NCI-H226 (cell line): ENCODE measurements around the gene SPNS2.

ENCODE experiments used
- DNase-seq: peaks from one replicate; pipeline ENCODE4 v3.0.0-alpha.2; 2015

SPNS2 gene

DNA sequence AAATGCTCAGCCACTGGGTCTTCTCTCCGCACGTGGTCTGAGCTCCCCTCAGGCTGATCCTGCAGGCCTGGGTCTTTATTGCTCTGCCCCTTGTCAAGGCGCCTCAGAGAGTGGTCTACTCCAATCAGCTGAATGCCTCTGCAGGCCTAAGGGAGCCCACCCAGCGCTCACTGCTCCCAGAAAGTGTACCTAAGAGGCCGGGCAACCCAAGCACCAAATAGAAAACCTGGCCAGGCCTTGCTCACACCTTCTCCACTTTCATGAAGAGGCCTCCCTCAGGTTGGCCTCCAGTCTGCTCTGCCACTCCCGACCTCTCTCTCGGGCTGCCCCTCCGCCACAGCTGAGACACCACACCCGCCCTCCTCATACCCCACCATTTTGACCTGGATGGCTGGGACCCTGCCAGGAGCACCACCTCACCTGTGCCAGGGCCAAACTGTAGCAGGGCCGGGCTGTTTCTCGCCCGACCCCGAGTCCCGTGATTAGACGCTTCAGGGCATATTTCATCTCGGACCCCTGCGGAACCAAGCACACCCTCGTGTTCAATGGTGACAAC, 55.8 kb downstream of the SPNS2 start:
- DNase-seq: no peak

DNA sequence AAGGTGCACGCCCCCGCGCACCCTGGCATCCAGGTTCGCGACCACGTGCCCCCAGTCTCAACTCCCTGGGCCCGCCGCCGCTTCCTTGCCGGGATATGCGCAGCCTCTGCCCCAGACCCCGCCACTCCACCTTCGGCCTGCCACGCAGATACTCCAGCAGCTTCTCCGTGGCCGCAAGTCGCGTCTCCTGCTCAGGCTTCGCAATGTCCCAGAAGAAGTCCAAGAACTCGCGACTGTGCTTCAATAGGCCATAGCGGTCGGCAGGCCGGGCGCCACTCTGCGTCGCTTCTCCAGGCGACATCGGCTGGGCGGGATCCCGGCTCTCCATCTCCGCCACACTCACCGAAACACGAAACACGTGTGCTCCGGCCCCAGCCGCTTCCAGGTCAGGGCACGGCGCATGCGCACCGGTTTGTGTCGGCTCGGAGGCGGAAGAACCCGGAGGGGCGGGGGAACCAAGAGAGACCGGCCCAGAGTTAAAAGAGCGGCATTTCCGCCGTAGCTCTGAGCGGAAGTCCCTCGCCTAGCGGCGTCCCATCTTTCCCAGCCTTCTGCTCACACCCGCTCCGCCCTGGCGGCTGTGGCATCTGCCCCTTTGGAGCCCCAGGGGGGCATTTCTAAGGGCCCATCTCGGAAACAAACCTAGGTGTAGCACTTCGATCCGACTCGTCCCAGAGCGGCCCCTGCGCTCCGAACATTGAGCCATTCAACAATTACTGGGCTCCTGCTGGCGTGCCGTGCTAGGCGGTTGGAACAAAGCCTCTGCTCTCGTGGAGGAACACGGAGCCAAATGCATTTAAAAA, 56.5 kb downstream of the SPNS2 start, which contains the start of gene MYBBP1A:
Gene MYBBP1A, minus strand, starts transcription at position 388 of the 803 bp plus-strand sequence. Its CDS starts 60 bp downstream, at position 328.
- DNase-seq: peak; percentile 93

DNA sequence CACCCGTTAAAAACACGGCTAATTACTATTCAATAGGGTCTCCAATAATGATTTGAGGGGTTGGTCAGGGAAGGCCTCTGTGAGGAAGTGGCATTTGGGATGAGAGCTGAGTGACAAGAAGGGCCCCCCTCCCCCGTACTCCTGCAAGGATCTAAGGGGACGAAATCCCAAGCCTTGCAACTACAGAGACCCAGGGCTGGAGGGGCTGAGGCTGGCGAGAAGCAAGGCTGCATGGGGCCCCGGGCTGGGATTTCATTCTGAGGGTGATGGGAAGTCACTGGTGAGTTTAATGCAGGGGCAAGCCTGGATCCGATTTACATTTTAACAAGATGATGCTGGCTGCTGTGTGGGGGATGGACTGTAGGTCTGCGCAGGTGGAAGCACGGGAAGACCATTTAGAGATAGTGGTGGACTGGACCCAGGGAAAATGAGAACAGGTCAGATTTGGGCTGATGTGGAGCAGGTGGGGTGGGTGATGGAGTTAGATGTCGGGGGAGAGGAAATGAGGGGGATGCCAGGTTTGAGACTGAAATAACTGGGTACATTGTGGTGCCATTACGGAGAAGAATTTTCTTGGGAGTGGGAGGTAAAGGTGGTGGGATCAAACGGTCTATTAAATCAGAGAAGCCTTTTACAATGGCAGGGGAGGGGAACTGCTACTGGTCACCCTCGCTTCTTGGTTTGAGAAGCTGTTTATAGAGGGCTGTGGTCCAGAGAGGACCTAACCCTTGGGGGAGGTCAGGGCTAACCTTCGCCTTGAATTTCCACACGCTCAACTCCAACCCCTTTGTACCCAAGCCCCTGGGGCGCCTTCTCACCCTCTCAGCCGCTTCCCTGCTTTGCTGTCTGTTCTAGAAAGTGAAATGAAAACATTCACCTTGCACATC, 57.4 kb downstream of the SPNS2 start:
- no peak for DNase-seq

GRCh38 chr17:4556996-4557395, 58.3 kb downstream of the SPNS2 start:
- no peak for DNase-seq

- DNase-seq: no peak
These were observed 59.1 kb downstream of the SPNS2 start for GRCh38 chr17:4557626-4558346.

GRCh38 chr17:4558347-4558971, 59.8 kb downstream of the SPNS2 start:
- DNase-seq: no peak

- DNase-seq: no peak
These were observed 60.6 kb downstream of the SPNS2 start for GRCh38 chr17:4559139-4559791.

DNA sequence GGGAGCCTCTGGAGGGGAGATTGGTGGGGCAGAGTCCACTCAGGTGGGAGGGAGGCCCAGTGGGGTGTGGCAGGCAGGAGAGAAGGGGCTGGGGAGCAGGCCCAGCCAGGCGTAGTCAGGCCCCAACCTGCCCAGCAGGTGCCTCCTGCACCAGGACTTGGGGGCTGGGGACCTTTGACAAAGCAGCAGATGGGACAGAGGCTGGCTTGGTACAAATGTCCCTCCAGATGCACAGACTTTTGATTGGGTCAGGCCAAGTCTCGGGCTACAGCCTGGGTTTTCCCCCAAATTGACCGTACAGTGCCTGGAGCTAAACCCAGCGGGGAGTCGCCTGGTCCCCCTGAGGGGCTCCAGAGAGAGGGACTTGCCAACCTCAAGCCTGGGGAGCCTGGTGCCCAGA, 61.3 kb downstream of the SPNS2 start:
- no peak for DNase-seq

- no peak for DNase-seq
These were observed 61.7 kb downstream of the SPNS2 start, which contains the start of gene GGT6 for GRCh38 chr17:4560421-4560820. TSS of gene GGT6 (minus strand) at chr17:4560577. CDS start at chr17:4560521, 56 bp downstream.

DNA sequence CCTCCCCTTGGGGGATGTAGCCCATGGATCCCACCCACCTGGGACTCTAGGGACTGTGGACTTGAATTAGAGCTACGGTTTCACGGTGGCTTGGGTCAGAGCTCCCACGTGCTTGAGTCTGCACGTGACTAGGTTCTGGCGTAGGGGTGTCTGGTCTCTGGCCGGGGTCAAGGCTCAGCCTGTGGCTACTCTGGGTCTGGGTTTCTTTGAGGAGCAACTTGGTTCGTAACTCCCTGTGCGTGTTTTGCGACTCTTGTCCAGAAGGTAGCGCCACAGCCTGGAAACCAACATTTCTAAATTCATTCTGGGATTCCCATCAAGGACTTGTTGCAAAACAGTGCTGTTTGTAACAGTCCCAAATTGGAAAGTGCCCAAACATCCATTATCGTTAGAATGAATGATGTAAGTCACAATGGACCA, 62.2 kb downstream of the SPNS2 start:
- no peak for DNase-seq

DNA sequence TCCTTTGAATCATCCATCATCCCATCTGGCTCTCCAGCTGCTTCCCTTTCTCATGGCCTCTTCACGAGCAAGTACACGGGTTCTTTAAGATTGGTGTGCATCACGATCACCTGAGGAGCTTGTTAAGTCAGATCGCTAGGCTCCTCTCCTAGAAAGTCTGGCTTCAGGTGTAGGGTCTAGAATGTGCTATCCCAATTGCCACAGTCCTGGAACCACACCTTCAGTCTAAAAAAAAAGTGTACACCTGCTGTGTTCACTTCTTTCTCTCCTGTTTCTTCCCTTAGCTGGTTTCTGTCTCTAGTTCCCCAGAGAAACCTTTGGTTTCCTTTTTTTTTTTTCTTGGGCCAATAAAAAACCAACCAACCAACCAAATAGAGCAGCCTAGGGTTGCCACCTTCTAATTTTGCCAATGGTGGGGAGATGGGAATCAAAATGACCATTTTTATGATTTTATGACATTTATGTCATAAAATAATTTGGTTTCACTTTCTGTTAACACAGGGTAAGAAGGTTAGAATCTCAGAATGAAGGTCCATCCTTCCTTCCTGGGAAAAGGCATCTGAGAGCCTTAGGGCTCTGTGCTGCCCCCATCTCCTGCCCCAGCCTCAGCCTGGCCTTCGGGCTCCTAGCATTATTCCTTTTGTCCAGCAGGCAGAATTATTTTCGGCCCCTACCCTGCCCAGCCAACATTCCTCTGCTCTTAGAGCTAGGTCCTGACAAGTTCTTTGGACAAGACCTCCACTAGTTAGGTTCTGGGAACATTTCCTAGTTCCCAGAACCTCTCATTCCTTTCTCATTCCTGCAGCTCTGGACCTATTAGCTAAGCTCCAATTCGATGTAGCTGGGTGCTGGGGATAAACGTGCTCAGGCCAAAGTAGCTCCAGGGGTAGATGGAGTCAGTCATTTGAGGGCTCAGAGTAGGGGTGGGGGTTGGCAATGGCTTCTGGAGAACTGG, 63.6 kb downstream of the SPNS2 start:
- DNase-seq: no peak

DNA sequence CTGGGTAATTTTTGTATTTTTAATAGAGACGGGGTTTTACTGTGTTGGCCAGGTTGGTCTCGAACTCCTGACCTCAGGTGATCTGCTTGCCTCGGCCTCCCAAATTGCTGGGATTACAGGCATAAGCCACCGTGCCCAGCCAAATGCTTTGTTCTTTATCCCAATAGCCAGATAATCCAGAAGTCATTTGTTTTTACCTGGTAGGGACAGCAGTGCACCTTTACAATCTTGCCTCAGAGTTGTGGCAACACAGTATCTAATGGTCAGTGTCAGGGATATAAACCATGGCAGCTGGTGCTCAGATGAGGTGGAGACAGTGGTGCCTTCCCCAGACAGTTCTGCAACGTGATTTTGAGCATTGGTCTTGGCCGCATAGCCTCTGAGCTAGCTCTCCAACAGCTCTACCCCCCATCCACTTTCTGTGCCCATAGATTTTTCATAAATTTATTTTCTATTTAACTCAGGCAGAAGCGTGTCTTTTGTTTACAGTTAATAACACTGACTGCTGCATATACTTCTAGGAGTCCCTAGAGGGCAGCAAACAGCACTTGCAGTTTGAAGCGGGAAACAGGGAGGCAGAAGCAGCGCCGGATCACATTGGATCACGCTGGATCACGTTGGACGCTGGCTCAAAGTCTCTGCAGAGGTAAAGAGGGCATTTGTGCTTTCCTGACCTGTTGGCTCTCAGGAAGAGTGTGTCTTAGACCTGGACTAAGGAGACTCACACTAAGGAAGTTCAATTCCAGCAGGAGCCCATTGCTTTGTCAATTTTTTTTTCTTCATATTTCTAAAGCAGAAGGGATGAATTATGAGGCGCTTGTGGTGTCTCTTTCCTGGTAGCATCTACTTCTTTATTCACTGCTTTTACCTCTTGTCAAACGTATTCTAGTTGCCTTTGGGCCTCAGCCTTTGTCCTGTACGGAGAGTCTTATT, 66.8 kb downstream of the SPNS2 start:
- peak; percentile 63 for DNase-seq

- peak; percentile 48 for DNase-seq
These were observed 68.1 kb downstream of the SPNS2 start for GRCh38 chr17:4566785-4567184.

GRCh38 chr17:4569591-4569990, 70.9 kb downstream of the SPNS2 start:
- no peak for DNase-seq

- DNase-seq: no peak
These were observed 73.5 kb downstream of the SPNS2 start for GRCh38 chr17:4572131-4572530.

DNA sequence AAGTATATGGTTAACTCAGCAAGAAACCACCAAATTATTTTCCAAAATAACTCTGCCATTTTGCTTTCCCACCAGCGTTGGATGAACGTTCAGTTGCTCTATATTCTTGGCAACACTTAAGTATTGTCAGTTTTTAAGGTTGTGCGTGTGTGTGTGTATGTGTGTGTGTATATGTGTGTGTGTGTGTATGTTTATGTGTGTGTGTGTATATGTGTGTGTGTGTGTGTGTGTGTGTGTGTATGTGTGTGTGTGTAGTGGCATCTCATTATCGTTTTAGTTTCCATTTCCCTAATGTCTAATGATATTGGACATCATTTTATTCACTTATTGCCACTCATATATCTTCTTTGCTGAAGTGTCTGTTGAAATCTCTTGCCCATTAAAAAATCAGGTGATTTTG, 74.4 kb downstream of the SPNS2 start:
- DNase-seq: no peak

DNA sequence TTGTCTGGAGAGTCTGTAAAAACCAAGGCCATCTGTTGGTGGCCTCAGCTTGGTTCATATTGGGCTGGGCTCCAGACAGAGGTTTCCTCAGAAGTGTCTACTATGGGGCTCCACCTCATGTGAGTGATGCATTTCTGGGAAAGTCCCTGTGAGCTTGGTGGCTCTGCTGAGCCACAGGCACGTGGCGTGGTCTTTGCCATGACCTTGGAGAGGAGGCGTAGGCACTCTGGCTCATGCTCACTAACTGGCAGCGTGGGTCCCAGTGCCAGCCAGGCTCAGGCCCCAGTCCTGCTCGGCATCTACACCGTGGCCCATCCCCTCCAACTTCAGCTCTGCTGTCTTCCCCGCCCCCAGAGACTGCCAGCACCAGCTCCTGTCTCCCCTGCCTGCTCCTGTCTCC, 75.0 kb downstream of the SPNS2 start:
- no peak for DNase-seq

DNA sequence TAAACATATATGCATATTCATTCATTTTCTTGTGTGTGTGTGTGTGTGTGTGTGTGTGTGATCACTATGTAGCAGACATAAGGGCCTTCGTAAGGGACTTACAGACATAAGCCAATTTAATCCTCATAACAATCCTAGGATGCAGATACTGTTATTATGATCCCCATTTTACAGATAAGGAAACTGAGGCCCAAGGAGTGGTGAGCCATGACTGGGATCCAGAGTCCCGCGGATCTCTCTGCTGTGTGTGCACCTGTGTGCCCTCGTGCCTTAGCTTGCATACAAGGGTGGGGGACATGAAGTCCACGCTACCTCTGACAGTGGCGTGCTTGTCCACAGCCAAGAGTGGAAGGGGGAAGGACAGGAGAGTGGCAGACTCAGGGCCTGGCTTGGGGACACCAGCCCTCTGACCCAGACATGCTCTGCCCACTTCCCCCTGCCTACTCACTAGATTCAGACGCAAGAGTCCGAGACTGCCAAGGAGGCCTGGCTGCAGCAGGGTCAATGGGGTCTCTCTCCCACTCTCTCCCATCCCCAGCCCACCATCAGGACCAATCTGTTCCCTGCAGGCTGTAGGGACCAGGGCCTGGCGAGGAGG, 75.9 kb downstream of the SPNS2 start:
- DNase-seq: no peak

GRCh38 chr17:4576161-4576558, 77.5 kb downstream of the SPNS2 start:
- DNase-seq: no peak
